K562 (cell line): ENCODE data around the gene CST6. TPM values are rescaled to one million over a fixed set of nuclear protein-coding genes. Genes with fewer than 3 reads are reported as not detected.

Source experiments
- CHCHD3 ChIP-seq: fragments of 250-450 bp; sonication (Bioruptor Pico); IDR thresholded peaks from 2 replicates; pipeline ENCODE4 v2.1.2; 2022; ENCODE audit warnings: mild to moderate bottlenecking
- DPF2 ChIP-seq: fragments of 450-650 bp; IDR thresholded peaks from 2 replicates; pipeline ENCODE4 v1.6.1; 2016
- HDGF ChIP-seq: fragments of 450-650 bp; IDR thresholded peaks from 2 replicates; pipeline ENCODE4 v1.6.1; 2016
- RAD51 ChIP-seq: fragments of 450-650 bp; IDR thresholded peaks from 2 replicates; pipeline ENCODE4 v1.7.1; 2016; ENCODE audit warnings: low read depth, mild to moderate bottlenecking, borderline replicate concordance
- RBM22 ChIP-seq: fragments of 200-400 bp; formaldehyde crosslinking; IDR thresholded peaks from 2 replicates; pipeline ENCODE4 v1.6.1; 2018; ENCODE audit warnings: low read length, low read depth; ENCODE audit not compliant: poor library complexity, severe bottlenecking
- ZKSCAN8 ChIP-seq: fragments of 200-800 bp; sonication (Bioruptor generic); IDR thresholded peaks from 2 replicates; pipeline ENCODE4 v1.6.1; 2016; ENCODE audit warnings: missing genetic modification characterization, missing compliant biosample characterization
- ZNF644 ChIP-seq: fragments of 200-800 bp; sonication (Bioruptor generic); IDR thresholded peaks from 2 replicates; pipeline ENCODE4 v1.6.1; 2016; ENCODE audit warnings: low read depth, missing genetic modification characterization, missing compliant biosample characterization
- polyA plus RNA-seq, 8 experiments: library from polyadenylated mRNA; depleted of rRNA in 4 of 8; stranded (reverse) in 5 of 8; unstranded in 3 of 8; fragments of >200 nt; fragmentation: Nextera tagmentation in 2 of 8; fragmentation: Illumina TruSeq in 1 of 8; extraction: Ambion mirVana in 2 of 8; extraction: Trizol in 1 of 8; gene quantifications; 2 replicates each; pipeline versions ENCODE4 v1.2.1 to v1.2.3, GENCODE V29; 2011 to 2014; ENCODE audit warnings: inconsistent platforms in 1 of 8, missing spikeins in 1 of 8
- total RNA-seq, 7 experiments: library from RNA; depleted of rRNA in 6 of 7; stranded (reverse); fragments of >200 nt in 6 of 7; fragmentation: Illumina TruSeq in 2 of 7; extraction: Trizol in 2 of 7; gene quantifications; 2 replicates each; pipeline versions ENCODE4 v1.2.1 to v1.2.3, GENCODE V29; 2011 to 2021; ENCODE audit warnings: low replicate concordance in 1 of 7
- TF ChIP-seq, protein P1 (sequence below): fragments of 250-450 bp; sonication (Bioruptor Pico); IDR thresholded peaks from 2 replicates; pipeline ENCODE4 v1.4.0; 2020; ENCODE audit warnings: mild to moderate bottlenecking, moderate library complexity, borderline replicate concordance
- TF ChIP-seq, protein P2 (sequence below): fragments of 450-650 bp; IDR thresholded peaks from 2 replicates; pipeline ENCODE4 v1.6.1; 2018; ENCODE audit not compliant: partially characterized antibody
- TF ChIP-seq, protein P3 (sequence below): fragments of 450-650 bp; IDR thresholded peaks from 2 replicates; pipeline ENCODE4 v1.6.1; 2016
- TF ChIP-seq, protein P4 (sequence below), 2 experiments: fragments of 450-650 bp; IDR thresholded peaks; 2 replicates each; pipeline ENCODE4 v1.6.1; 2016; ENCODE audit warnings: mild to moderate bottlenecking in 2 of 2, borderline replicate concordance in 1 of 2, low read depth in 1 of 2, moderate library complexity in 1 of 2

Gene CST6
- total and polyA plus RNA-seq, 9 of the 15 experiments (the other 6 are each of a cell fraction or from before 2014, with no cell fraction given) = not detected

DNA sequence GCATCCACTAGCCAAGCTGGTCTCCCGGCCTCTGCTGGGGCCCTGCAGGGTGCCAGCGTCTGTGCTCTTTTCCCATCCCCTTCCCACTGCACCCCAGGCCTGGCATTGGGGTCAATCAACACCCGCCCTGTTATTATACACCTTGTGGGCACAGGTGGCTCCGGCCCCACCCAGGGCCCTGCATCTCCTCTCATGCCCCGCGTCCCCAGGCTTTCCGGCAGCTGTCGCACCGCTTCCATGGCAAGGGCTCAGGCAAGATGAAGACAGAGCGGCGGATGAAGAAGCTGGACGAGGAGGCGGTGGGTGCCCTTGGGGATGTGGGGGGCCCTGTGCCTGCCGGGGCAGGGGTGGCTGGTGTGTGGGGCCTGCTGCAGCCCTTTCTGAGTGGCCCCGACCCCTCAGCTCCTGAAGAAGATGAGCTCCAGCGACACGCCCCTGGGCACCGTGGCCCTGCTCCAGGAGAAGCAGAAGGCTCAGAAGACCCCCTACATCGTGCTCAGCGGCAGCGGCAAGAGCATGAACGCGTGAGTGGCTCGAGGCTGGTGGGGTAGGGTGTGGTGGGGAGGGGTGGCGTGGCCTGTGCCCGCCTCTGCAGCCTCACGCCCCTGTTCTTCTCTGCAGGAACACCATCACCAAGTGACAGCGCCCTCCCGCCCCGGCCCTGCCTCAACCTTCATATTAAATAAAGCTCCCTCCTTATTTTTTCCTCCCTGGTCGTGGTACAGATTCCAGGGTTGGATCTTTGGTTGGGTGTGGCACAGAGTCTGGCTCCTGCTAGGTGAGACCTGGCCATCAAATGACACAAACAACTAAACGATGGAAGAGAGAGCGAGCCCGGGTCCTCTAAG lies 33.2 kb upstream of the CST6 start (continued):
- TF ChIP-seq, protein P1, sequence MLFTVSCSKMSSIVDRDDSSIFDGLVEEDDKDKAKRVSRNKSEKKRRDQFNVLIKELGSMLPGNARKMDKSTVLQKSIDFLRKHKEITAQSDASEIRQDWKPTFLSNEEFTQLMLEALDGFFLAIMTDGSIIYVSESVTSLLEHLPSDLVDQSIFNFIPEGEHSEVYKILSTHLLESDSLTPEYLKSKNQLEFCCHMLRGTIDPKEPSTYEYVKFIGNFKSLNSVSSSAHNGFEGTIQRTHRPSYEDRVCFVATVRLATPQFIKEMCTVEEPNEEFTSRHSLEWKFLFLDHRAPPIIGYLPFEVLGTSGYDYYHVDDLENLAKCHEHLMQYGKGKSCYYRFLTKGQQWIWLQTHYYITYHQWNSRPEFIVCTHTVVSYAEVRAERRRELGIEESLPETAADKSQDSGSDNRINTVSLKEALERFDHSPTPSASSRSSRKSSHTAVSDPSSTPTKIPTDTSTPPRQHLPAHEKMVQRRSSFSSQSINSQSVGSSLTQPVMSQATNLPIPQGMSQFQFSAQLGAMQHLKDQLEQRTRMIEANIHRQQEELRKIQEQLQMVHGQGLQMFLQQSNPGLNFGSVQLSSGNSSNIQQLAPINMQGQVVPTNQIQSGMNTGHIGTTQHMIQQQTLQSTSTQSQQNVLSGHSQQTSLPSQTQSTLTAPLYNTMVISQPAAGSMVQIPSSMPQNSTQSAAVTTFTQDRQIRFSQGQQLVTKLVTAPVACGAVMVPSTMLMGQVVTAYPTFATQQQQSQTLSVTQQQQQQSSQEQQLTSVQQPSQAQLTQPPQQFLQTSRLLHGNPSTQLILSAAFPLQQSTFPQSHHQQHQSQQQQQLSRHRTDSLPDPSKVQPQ (CRISPR knock-in tag) = no peak
- TF ChIP-seq HDGF = no peak
- TF ChIP-seq, protein P2, sequence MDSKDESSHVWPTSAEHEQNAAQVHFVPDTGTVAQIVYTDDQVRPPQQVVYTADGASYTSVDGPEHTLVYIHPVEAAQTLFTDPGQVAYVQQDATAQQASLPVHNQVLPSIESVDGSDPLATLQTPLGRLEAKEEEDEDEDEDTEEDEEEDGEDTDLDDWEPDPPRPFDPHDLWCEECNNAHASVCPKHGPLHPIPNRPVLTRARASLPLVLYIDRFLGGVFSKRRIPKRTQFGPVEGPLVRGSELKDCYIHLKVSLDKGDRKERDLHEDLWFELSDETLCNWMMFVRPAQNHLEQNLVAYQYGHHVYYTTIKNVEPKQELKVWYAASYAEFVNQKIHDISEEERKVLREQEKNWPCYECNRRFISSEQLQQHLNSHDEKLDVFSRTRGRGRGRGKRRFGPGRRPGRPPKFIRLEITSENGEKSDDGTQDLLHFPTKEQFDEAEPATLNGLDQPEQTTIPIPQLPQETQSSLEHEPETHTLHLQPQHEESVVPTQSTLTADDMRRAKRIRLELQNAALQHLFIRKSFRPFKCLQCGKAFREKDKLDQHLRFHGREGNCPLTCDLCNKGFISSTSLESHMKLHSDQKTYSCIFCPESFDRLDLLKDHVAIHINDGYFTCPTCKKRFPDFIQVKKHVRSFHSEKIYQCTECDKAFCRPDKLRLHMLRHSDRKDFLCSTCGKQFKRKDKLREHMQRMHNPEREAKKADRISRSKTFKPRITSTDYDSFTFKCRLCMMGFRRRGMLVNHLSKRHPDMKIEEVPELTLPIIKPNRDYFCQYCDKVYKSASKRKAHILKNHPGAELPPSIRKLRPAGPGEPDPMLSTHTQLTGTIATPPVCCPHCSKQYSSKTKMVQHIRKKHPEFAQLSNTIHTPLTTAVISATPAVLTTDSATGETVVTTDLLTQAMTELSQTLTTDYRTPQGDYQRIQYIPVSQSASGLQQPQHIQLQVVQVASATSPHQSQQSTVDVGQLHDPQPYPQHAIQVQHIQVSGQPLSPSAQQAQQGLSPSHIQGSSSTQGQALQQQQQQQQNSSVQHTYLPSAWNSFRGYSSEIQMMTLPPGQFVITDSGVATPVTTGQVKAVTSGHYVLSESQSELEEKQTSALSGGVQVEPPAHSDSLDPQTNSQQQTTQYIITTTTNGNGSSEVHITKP = no peak
- no peak for TF ChIP-seq ZNF644 (tag)
- TF ChIP-seq, protein P3, sequence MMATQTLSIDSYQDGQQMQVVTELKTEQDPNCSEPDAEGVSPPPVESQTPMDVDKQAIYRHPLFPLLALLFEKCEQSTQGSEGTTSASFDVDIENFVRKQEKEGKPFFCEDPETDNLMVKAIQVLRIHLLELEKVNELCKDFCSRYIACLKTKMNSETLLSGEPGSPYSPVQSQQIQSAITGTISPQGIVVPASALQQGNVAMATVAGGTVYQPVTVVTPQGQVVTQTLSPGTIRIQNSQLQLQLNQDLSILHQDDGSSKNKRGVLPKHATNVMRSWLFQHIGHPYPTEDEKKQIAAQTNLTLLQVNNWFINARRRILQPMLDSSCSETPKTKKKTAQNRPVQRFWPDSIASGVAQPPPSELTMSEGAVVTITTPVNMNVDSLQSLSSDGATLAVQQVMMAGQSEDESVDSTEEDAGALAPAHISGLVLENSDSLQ = no peak
- TF ChIP-seq CHCHD3 (CRISPR knock-in tag) = no peak
- TF ChIP-seq RBM22 = peak; percentile 53
- TF ChIP-seq ZKSCAN8 (CRISPR knock-in tag) = no peak
- no peak for TF ChIP-seq DPF2
- TF ChIP-seq, protein P4, sequence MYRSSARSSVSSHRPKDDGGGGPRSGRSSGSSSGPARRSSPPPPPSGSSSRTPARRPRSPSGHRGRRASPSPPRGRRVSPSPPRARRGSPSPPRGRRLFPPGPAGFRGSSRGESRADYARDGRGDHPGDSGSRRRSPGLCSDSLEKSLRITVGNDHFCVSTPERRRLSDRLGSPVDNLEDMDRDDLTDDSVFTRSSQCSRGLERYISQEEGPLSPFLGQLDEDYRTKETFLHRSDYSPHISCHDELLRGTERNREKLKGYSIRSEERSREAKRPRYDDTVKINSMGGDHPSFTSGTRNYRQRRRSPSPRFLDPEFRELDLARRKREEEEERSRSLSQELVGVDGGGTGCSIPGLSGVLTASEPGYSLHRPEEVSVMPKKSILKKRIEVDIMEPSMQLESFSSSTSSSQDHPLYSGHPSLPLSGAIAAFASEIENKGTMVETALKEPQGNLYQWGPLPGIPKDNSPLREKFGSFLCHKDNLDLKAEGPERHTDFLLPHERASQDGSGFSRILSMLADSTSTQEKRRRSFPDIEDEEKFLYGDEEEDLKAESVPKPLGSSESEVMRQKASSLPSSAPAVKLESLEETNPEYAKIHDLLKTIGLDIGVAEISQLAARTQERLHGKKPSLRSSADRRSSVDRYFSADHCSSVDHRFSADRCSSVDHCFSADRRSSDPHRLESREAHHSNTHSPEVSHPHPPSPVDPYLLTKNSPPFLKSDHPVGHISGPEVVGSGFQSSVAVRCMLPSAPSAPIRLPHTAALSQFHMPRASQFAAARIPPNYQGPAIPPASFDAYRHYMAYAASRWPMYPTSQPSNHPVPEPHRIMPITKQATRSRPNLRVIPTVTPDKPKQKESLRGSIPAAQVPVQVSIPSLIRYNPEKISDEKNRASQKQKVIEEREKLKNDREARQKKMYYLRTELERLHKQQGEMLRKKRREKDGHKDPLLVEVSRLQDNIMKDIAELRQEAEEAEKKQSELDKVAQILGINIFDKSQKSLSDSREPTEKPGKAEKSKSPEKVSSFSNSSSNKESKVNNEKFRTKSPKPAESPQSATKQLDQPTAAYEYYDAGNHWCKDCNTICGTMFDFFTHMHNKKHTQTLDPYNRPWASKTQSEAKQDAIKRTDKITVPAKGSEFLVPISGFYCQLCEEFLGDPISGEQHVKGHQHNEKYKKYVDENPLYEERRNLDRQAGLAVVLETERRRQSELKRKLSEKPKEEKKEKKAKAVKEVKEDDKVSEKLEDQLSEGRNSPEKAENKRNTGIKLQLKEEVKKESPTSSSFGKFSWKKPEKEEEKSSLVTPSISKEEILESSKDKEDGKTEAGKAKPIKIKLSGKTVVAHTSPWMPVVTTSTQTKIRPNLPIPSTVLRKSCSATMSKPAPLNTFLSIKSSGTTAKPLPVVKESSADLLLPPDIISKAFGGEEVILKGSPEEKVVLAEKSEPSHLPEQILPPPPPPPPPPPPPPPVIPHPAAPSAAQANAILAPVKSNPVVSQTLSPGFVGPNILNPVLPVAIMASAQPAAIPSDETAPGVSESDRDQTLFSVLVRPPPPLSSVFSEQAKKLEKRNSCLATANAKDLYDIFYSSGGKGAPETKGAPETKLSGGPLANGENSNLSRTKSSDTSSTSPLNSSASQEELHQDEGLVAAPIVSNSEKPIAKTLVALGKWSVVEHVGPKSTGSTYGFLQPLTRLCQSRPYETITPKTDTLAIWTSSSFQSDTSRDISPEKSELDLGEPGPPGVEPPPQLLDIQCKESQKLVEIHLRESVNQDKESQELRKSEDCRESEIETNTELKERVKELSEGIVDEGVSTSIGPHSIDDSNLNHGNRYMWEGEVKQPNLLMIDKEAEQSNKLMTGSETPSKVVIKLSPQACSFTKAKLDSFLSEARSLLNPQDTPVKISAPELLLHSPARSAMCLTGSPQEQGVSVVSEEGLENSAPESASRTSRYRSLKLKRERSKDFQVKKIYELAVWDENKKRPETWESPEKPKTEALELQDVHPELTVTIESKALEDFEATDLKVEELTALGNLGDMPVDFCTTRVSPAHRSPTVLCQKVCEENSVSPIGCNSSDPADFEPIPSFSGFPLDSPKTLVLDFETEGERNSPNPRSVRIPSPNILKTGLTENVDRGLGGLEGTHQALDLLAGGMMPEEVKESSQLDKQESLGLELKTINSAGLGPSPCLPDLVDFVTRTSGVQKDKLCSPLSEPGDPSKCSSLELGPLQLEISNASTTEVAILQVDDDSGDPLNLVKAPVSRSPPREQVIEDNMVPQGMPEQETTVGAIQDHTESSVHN (IDR thresholded peaks at IDR 0.05; ENCODE audit: borderline replicate concordance in 1 of 2, low read depth in 1 of 2) = no peak
- TF ChIP-seq RAD51 = no peak
